Measurements from ENCODE around the gene CDV3. TPM values are rescaled to one million over a fixed set of nuclear protein-coding genes. Genes with fewer than 3 reads are reported as not detected.

The CDV3 gene
- total and polyA plus RNA-seq, 3 donors from 2014 or later = 104 to 179 (median 135) TPM

- H3K9me3 ChIP-seq = no peaks in the 10 kb centered on the region
- 91 to 98% methylated on average over 4 of the region's 4 CpGs for WGBS, 2 donors
- no peak for DNase-seq
- intact Hi-C loops (cut with DNase I; ENCODE audit: low total_unique reads) = no loop called here
- no peaks in the 10 kb centered on the region for H3K36me3 ChIP-seq (ENCODE audit: low read depth, missing control alignments)
- TF ChIP-seq CTCF (IDR thresholded peaks at IDR 0.05) (no peak), POLR2A (IDR thresholded peaks at IDR 0.05) (no peak)
- H3K4me3 ChIP-seq = no peak overlapping the region
- no peaks in the 10 kb centered on the region for H3K4me1 ChIP-seq
- H3K27ac ChIP-seq = no peak overlapping the region
- no peaks in the 10 kb centered on the region for H3K27me3 ChIP-seq
Measured at GRCh38 chr3:133606902-133607301, 33.4 kb downstream of the CDV3 start.

GRCh38 chr3:133607816-133608215 is 34.3 kb downstream of the CDV3 start:
- TF ChIP-seq CTCF (IDR thresholded peaks at IDR 0.05) (no peak), POLR2A (IDR thresholded peaks at IDR 0.05) (no peak)
- no peaks in the 10 kb centered on the region for H3K27me3 ChIP-seq
- WGBS, 2 donors = 96 to 100% methylated on average over 1 of the region's 1 CpG
- no peak for DNase-seq
- H3K4me3 ChIP-seq = no peak overlapping the region
- no peaks in the 10 kb centered on the region for H3K4me1 ChIP-seq
- intact Hi-C loops (cut with DNase I; ENCODE audit: low total_unique reads) = no loop called here
- H3K36me3 ChIP-seq (ENCODE audit: low read depth, missing control alignments) = no peaks in the 10 kb centered on the region
- H3K27ac ChIP-seq = no peak overlapping the region
- H3K9me3 ChIP-seq = no peaks in the 10 kb centered on the region

DNA sequence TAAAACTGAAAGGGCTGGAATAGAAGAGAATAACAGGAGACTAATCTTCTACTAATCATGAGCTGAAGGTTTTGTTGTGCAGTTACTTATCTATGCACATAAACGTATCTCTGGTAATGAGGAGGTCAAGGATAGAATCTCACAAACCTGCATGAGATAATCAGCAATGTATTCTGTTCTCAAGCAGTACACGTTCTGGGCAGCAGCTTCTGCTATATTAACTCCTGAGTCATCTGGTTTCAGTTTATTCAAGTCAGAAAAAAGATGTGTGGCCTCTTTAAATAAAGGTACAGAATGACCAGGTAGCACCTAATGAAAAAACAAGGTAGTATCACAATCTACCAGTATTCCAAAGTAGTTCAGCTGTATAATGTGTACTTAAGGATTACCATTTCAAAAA is 34.9 kb downstream of the CDV3 start:
- Histone ChIP-seq H3K27me3 (no peaks in the 10 kb centered on the region), H3K27ac (no peak overlapping the region), H3K9me3 (no peaks in the 10 kb centered on the region), H3K36me3 (ENCODE audit: low read depth, missing control alignments) (no peaks in the 10 kb centered on the region), H3K4me1 (no peaks in the 10 kb centered on the region), H3K4me3 (no peak overlapping the region)
- WGBS, 2 donors = 40 to 44% methylated on average over 2 of the region's 2 CpGs
- no peak for TF ChIP-seq POLR2A (IDR thresholded peaks at IDR 0.05)
- no peak for TF ChIP-seq CTCF (IDR thresholded peaks at IDR 0.05)
- no peak for DNase-seq
- intact Hi-C loops (cut with DNase I; ENCODE audit: low total_unique reads) = no loop called here

- no peak for DNase-seq
- H3K36me3 ChIP-seq (ENCODE audit: low read depth, missing control alignments) = no peaks in the 10 kb centered on the region
Measured at GRCh38 chr3:133610031-133610430, 36.5 kb downstream of the CDV3 start.

More at GRCh38 chr3:133610031-133610430, 36.5 kb downstream of the CDV3 start:
- intact Hi-C loops (cut with DNase I; ENCODE audit: low total_unique reads) = no loop called here
- Histone ChIP-seq H3K9me3 (no peaks in the 10 kb centered on the region), H3K27ac (no peak overlapping the region), H3K4me1 (no peaks in the 10 kb centered on the region), H3K27me3 (no peaks in the 10 kb centered on the region), H3K4me3 (no peak overlapping the region)
- no peak for TF ChIP-seq POLR2A (IDR thresholded peaks at IDR 0.05)
- no peak for TF ChIP-seq CTCF (IDR thresholded peaks at IDR 0.05)
